A673 (cell line): ENCODE measurements around the gene DPM2. TPM values are rescaled to one million over a fixed set of nuclear protein-coding genes. Genes with fewer than 3 reads are reported as not detected.

Experiments used
- BruUV-seq: library from RNA; stranded (reverse); fragments of 400-500 nt; replicated peaks from 2 replicates; lab custom pipeline; 2021; lab: Mats Ljungman, UMichigan
- CTCF ChIA-PET: fragments of 300-600 bp; sonication (Branson Sonifier 250); formaldehyde crosslinking; loops from one replicate; lab custom pipeline; 2022; ENCODE audit warnings: antibody characterized with exemption; lab: Charles Lee
- POLR2A ChIA-PET: fragments of 300-600 bp; sonication (Branson Sonifier 250); formaldehyde crosslinking; loops from one replicate; lab custom pipeline; 2022; ENCODE audit warnings: antibody characterized with exemption; ENCODE audit not compliant: low non-redundant PET; lab: Charles Lee
- DNase-seq: peaks from one replicate; pipeline ENCODE4 v3.0.0-alpha.2; 2015; ENCODE audit warnings: low spot score
- H3K27ac ChIP-seq: fragments of 200-600 bp; sonication (generic); 2 replicates; pipeline ENCODE4 v1.5.1; 2016; ENCODE audit warnings: mixed run types, low read depth, mild to moderate bottlenecking, mixed read lengths, antibody characterized with exemption, low read length; ENCODE audit not compliant: poor library complexity, severe bottlenecking
- H3K27me3 ChIP-seq: fragments of 200-600 bp; sonication (generic); replicated peaks from 2 replicates; pipeline ENCODE4 v1.6.1; 2017; ENCODE audit warnings: mixed run types, low read depth, mild to moderate bottlenecking, mixed read lengths, antibody characterized with exemption, low read length; ENCODE audit not compliant: insufficient read depth, poor library complexity
- H3K36me3 ChIP-seq: fragments of 200-600 bp; sonication (generic); 2 replicates; pipeline ENCODE4 v1.6.1; 2016; ENCODE audit warnings: mixed run types, mild to moderate bottlenecking, mixed read lengths, antibody characterized with exemption, low read length; ENCODE audit not compliant: insufficient read depth, poor library complexity, severe bottlenecking
- H3K4me1 ChIP-seq: fragments of 200-600 bp; sonication (generic); 2 replicates; pipeline ENCODE4 v1.6.1; 2017; ENCODE audit warnings: mixed run types, mild to moderate bottlenecking, mixed read lengths, antibody characterized with exemption, low read length; ENCODE audit not compliant: insufficient read depth, poor library complexity, severe bottlenecking
- H3K4me3 ChIP-seq: fragments of 200-600 bp; sonication (generic); 2 replicates; pipeline ENCODE4 v1.5.1; 2016; ENCODE audit warnings: low read depth, mixed run types, mild to moderate bottlenecking, mixed read lengths, low read length; ENCODE audit not compliant: poor library complexity, severe bottlenecking
- H3K9me3 ChIP-seq: fragments of 200-600 bp; sonication (generic); 2 replicates; pipeline ENCODE4 v1.6.1; 2016; ENCODE audit warnings: mixed run types, low read depth, mild to moderate bottlenecking, mixed read lengths, antibody characterized with exemption, low read length; ENCODE audit not compliant: poor library complexity, severe bottlenecking
- EZH2 ChIP-seq: fragments of 200-600 bp; sonication (generic); IDR thresholded peaks from 2 replicates; pipeline ENCODE4 v1.6.1; 2017; ENCODE audit warnings: borderline replicate concordance, low read depth, mild to moderate bottlenecking, mixed read lengths, antibody characterized with exemption, low read length; ENCODE audit not compliant: poor library complexity, severe bottlenecking
- intact Hi-C: fragments of 100-400 bp; cut with micrococcal nuclease; formaldehyde crosslinking; loops from one replicate; pipeline ENCODE4 v1.10.0; 2022; ENCODE audit not compliant: unreplicated experiment
- total RNA-seq: library from RNA; stranded (reverse); gene quantifications from 2 replicates; pipeline ENCODE4 v1.2.3, GENCODE V29; 2021
- TF ChIP-seq, protein P1 (sequence below): fragments of 300-800, 200-600 bp; sonication (generic); conservative IDR thresholded peaks from 2 replicates; pipeline ENCODE4 v1.5.1; 2017; ENCODE audit warnings: low read depth, mild to moderate bottlenecking, antibody characterized with exemption, low read length, moderate library complexity, mixed read lengths

DPM2 gene
- total RNA-seq, 1 experiment from 2014 or later = 51.5 TPM

DNA sequence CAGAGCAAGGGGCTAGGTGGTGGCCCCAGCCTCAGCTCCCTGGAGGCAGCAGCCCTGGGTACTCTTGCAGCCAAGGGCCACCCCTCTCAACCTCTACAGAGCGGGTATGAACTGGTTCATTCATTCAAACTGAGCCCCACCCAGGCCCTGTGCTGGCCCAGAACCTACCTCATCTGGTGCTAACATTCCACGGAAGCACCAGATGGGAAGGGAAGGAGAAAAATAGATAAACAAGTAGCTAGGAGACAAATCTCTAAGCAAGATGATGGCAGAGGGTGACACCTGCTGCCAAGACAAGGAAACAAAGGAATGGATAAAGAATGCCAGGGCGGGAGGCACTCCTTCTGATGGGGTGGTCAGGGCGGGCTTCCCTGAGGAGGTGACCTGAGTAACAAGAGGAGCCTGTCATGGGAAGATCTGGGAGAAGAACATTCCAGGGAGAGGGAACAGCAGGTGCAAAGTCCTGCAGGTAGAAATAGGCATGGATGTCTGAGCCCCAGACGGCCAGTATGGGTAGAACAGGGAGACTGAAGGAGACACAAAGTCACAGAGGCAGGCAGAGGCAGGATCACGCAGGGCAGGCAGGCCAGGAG, 26.9 kb downstream of the DPM2 start:
- TF ChIP-seq EZH2 = no peak
- TF ChIP-seq, protein P1, sequence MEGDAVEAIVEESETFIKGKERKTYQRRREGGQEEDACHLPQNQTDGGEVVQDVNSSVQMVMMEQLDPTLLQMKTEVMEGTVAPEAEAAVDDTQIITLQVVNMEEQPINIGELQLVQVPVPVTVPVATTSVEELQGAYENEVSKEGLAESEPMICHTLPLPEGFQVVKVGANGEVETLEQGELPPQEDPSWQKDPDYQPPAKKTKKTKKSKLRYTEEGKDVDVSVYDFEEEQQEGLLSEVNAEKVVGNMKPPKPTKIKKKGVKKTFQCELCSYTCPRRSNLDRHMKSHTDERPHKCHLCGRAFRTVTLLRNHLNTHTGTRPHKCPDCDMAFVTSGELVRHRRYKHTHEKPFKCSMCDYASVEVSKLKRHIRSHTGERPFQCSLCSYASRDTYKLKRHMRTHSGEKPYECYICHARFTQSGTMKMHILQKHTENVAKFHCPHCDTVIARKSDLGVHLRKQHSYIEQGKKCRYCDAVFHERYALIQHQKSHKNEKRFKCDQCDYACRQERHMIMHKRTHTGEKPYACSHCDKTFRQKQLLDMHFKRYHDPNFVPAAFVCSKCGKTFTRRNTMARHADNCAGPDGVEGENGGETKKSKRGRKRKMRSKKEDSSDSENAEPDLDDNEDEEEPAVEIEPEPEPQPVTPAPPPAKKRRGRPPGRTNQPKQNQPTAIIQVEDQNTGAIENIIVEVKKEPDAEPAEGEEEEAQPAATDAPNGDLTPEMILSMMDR = peak; percentile 41; the same call in 1 of the 2 replicates
- H3K9me3 ChIP-seq = no peaks in the 10 kb centered on the region
- POLR2A ChIA-PET = no interaction called here
- H3K27ac ChIP-seq = no peak overlapping the region
- no peaks in the 10 kb centered on the region for H3K4me1 ChIP-seq
- no TSS peak for BruUV-seq
- peak; percentile 45 for DNase-seq
- no peaks in the 10 kb centered on the region for H3K27me3 ChIP-seq
- CTCF ChIA-PET = interaction anchor here (0.7 to 1.0 kb wide), 2 partner anchors 40 to 173 kb away, joined by 3 to 4 read pairs; no protein-coding TSS in a partner anchor
- H3K36me3 ChIP-seq = no peaks in the 10 kb centered on the region
- H3K4me3 ChIP-seq = no peak overlapping the region
- intact Hi-C loops = no loop called here

DNA sequence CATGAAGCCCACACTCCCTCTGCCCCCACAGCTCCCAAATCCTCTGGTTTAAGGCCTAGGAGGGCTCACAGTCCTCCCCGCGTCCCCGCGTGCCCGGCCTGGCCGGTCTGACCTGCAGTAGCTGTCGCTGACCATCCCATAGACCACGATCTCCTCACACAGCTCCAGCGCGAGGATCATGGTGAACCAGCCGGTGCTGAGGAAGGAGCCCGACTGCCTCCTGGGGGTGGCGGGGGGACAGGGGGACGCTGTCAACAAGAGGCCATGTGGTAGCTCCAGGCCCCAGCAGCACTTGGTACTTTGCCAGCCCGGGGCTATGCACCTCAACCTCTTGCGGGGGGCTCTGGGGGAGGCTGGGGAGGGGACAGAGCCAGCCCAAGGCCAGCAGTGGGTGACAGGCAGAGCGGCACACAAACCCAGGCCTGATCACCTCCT, 27.8 kb downstream of the DPM2 start:
- no peak overlapping the region for H3K4me3 ChIP-seq
- DNase-seq = no peak
- H3K9me3 ChIP-seq = no peaks in the 10 kb centered on the region
- POLR2A ChIA-PET = no interaction called here
- no peaks in the 10 kb centered on the region for H3K4me1 ChIP-seq
- no peak for TF ChIP-seq EZH2
- TF ChIP-seq, protein P1 = no peak
- no peaks in the 10 kb centered on the region for H3K27me3 ChIP-seq
- intact Hi-C loops = no loop called here
- H3K27ac ChIP-seq = no peak overlapping the region
- H3K36me3 ChIP-seq = no peaks in the 10 kb centered on the region
- no TSS peak for BruUV-seq
- CTCF ChIA-PET = no interaction called here

DNA sequence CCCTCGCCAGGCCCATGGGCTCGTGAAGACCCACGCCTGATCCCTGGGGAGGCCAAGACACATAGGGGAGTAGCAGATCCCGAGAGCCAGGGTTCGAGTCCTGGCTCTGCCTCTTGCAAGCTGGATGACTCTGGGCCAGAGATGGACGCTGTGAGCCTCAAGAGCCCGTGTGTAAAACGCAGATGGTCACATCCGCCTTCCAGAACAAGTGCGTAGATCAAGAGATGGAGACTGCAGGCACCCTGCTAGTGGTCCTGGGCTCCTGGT, 29.1 kb downstream of the DPM2 start:
- CTCF ChIA-PET = no interaction called here
- BruUV-seq = no TSS peak

More for the DNA sequence above, 29.1 kb downstream of the DPM2 start:
- no peak for DNase-seq
- Histone ChIP-seq H3K36me3 (no peaks in the 10 kb centered on the region), H3K27me3 (no peaks in the 10 kb centered on the region), H3K4me1 (no peaks in the 10 kb centered on the region), H3K27ac (no peak overlapping the region), H3K9me3 (no peaks in the 10 kb centered on the region), H3K4me3 (no peak overlapping the region)
- POLR2A ChIA-PET = no interaction called here
- intact Hi-C loops = no loop called here
- no peak for TF ChIP-seq EZH2
- TF ChIP-seq, protein P1 = no peak
